ENCODE measurements around the gene LRRC34. TPM values are rescaled to one million over a fixed set of nuclear protein-coding genes. Genes with fewer than 3 reads are reported as not detected.

LRRC34 gene
- total and polyA plus RNA-seq, 2 of the 8 experiments (the other 6 are each of a cell fraction or from before 2014, with no cell fraction given) = 3.3 to 4.1 TPM

GRCh38 chr3:169822091-169822490 is 9.4 kb upstream of the LRRC34 start:
- WGBS, 2 experiments (ENCODE audit: extremely low coverage in 1 of 2, insufficient coverage in 1 of 2, insufficient read length in 1 of 2, insufficient replicate concordance in 2 of 2, low coverage in 1 of 2, low lambda C conversion rate in 2 of 2, missing lambda C conversion rate in 1 of 2) = 97% methylated on average over 15 of the region's 15 CpGs; no CpG with 5 or more reads in 1 of the 2 experiments
- no peaks in the 10 kb centered on the region for H3K79me2 ChIP-seq (ENCODE audit: control insufficient read depth in 1 of 2, insufficient read depth in 2 of 2, low read length in 2 of 2)
- H4K8ac ChIP-seq (ENCODE audit: extremely low read depth, insufficient read depth, low read length) = no peak overlapping the region
- H3K4me3 ChIP-seq (ENCODE audit: extremely low read depth in 1 of 4, insufficient read depth in 2 of 4, low read depth in 3 of 4, low read length in 4 of 4) = no peak overlapping the region
- no peak overlapping the region for H3K14ac ChIP-seq (ENCODE audit: insufficient read length)
- H3K27ac ChIP-seq (ENCODE audit: low read depth, low read length) = no peak overlapping the region
- ChIA-PET POLR2A (ENCODE audit: partially characterized antibody) (no interaction called here), CTCF (ENCODE audit: partially characterized antibody) (interaction anchor here (0.8 to 2.5 kb wide), 5 partner anchors 10 to 215 kb away, joined by 3 to 6 read pairs (median 5); partner anchors contain the start of genes LRRC34 and LRRIQ4)
- no peaks in the 10 kb centered on the region for H3K36me3 ChIP-seq (ENCODE audit: control insufficient read depth in 2 of 4, insufficient read depth in 4 of 4, low read length in 3 of 4)
- no peaks in the 10 kb centered on the region for H3K9me3 ChIP-seq (ENCODE audit: insufficient read depth in 2 of 2, low read depth in 1 of 2, low read length in 1 of 2)
- H4K20me1 ChIP-seq (replicated peaks in 1 of 2; ENCODE audit: control insufficient read depth in 1 of 2, insufficient read depth in 2 of 2, low read length in 2 of 2) = no peaks in the 10 kb centered on the region
- H3K56ac ChIP-seq (replicated peaks; ENCODE audit: insufficient read length, low read depth, low read length) = no peak overlapping the region
- no peaks in the 10 kb centered on the region for H3K23me2 ChIP-seq (ENCODE audit: low read depth, low read length)
- H2BK120ac ChIP-seq (replicated peaks; ENCODE audit: low read depth, low read length) = no peak overlapping the region
- no peak for FAIRE-seq
- no peak overlapping the region for H3K23ac ChIP-seq (ENCODE audit: insufficient read length)
- no peak overlapping the region for H2AFZ ChIP-seq (ENCODE audit: low read length)
- no peaks in the 10 kb centered on the region for H3K79me1 ChIP-seq (ENCODE audit: low read depth, low read length)
- TF ChIP-seq TCF12 (IDR thresholded peaks at IDR 0.05; ENCODE audit: low read depth, low read length) = no peak
- no peak for TF ChIP-seq E2F6 (IDR thresholded peaks at IDR 0.05)
- TF ChIP-seq GTF2F1 (IDR thresholded peaks at IDR 0.05; ENCODE audit: borderline replicate concordance, low read depth, low read length) = no peak
- no peak for TF ChIP-seq POLR2AphosphoS5 (IDR thresholded peaks at IDR 0.05; ENCODE audit: low read depth, low read length)
- no peak for TF ChIP-seq BACH1 (IDR thresholded peaks at IDR 0.05; ENCODE audit: low read length)
- TF ChIP-seq RAD21 (IDR thresholded peaks at IDR 0.05 in 1 of 2, conservative IDR thresholded peaks at IDR 0.05 in 1 of 2; ENCODE audit: low read depth in 2 of 2, low read length in 2 of 2) = no peak
- no peak for TF ChIP-seq PHF8 (conservative IDR thresholded peaks at IDR 0.05; ENCODE audit: low read depth, low read length)
- TF ChIP-seq POLR2A (IDR thresholded peaks at IDR 0.05; ENCODE audit: control extremely low read depth in 1 of 2, low read depth in 2 of 2, low read length in 2 of 2) = no peak
- no peak for TF ChIP-seq POU5F1 (IDR thresholded peaks at IDR 0.05; ENCODE audit: low read depth, low read length)
- TF ChIP-seq SP1 (IDR thresholded peaks at IDR 0.05; ENCODE audit: low read depth, low read length) = no peak
- no peak for TF ChIP-seq SAP30 (IDR thresholded peaks at IDR 0.05; ENCODE audit: insufficient read depth, insufficient replicate concordance, low read length)
- TF ChIP-seq TAF7 (optimal IDR thresholded peaks at IDR 0.05; ENCODE audit: borderline replicate concordance, low read depth, low read length) = no peak
- TF ChIP-seq EP300 (IDR thresholded peaks at IDR 0.05; ENCODE audit: borderline replicate concordance in 1 of 2, low read depth in 2 of 2, low read length in 2 of 2) = no peak
- no peak overlapping the region for H4K91ac ChIP-seq (replicated peaks; ENCODE audit: insufficient read length, low read length)
- H2BK15ac ChIP-seq (ENCODE audit: low read length) = no peak overlapping the region
- H3K4me1 ChIP-seq (replicated peaks in 1 of 4; ENCODE audit: control insufficient read depth in 3 of 4, insufficient read depth in 4 of 4, low read length in 3 of 4) = no peaks in the 10 kb centered on the region
- H2BK5ac ChIP-seq (ENCODE audit: low read depth, low read length) = no peak overlapping the region
- no peak overlapping the region for H2BK12ac ChIP-seq (ENCODE audit: low read depth, low read length)
- H2BK20ac ChIP-seq (ENCODE audit: low read length) = no peak overlapping the region
- no peak overlapping the region for H4K5ac ChIP-seq (ENCODE audit: insufficient read length, low read depth, low read length)
- H3K9ac ChIP-seq (replicated peaks in 1 of 4; ENCODE audit: extremely low read depth in 1 of 4, low read depth in 3 of 4, low read length in 3 of 4) = no peak overlapping the region
- no peak overlapping the region for H3K4me2 ChIP-seq (ENCODE audit: insufficient read depth in 1 of 2, low read depth in 2 of 2, low read length in 2 of 2)
- H3K27me3 ChIP-seq (replicated peaks in 1 of 4; ENCODE audit: control insufficient read depth in 3 of 4, extremely low read depth in 1 of 4, insufficient read depth in 3 of 4, low read length in 3 of 4) = peaks cover 0 to 1% (median 0%) of the 10 kb centered on the region in 4 experiments; a peak in 1 of 7 replicates
- H3K4ac ChIP-seq (replicated peaks; ENCODE audit: insufficient read length, low read depth, low read length) = no peak overlapping the region
- no peak overlapping the region for H3K18ac ChIP-seq (ENCODE audit: extremely low read depth, low read length)
- no peak overlapping the region for H2AK5ac ChIP-seq (ENCODE audit: low read depth, low read length)
- DNase-seq (ENCODE audit: low read depth in 1 of 2, low spot score in 2 of 2) = no peak

All from H1 (cell line).